Omental fat pad (tissue), 4 donors: Measurements from ENCODE around the gene RAMP3. TPM values are rescaled to one million over a fixed set of nuclear protein-coding genes. Genes with fewer than 3 reads are reported as not detected.
"Not testable (repeated sequence)": the region's sequence is repeated elsewhere in the genome, so short reads cannot be mapped to it uniquely, and the experiment has no call there.

ENCODE experiments used
- ATAC-seq: fragments of 150-250 bp; one replicate; pipeline ENCODE4 v1.9.1; 2016; ENCODE audit warnings: mild to moderate bottlenecking, moderate library complexity; ENCODE audit not compliant: low FRiP score
- DNase-seq: peaks from one replicate; pipeline ENCODE4 v3.0.0-alpha.2; 2019; ENCODE audit warnings: low spot score
- CTCF ChIP-seq, 3 donors: fragments of 450-650 bp; IDR thresholded peaks; one replicate each; pipeline ENCODE4 v1.5.1; 2016 to 2017; ENCODE audit warnings: antibody characterized with exemption in 3 of 3, mild to moderate bottlenecking in 3 of 3, moderate library complexity in 2 of 3
- total RNA-seq, 4 donors: library from RNA; depleted of rRNA; stranded (reverse); fragments of >200 nt; gene quantifications; one replicate each; pipeline ENCODE4 v1.1.0, GENCODE V29; 2016

Gene RAMP3, protein sequence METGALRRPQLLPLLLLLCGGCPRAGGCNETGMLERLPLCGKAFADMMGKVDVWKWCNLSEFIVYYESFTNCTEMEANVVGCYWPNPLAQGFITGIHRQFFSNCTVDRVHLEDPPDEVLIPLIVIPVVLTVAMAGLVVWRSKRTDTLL
- 100 to 1,000 TPM in 2 of 4 donors, 10 to 100 TPM in 2; 24.6 to 310 (median 124) TPM for total RNA-seq

DNA sequence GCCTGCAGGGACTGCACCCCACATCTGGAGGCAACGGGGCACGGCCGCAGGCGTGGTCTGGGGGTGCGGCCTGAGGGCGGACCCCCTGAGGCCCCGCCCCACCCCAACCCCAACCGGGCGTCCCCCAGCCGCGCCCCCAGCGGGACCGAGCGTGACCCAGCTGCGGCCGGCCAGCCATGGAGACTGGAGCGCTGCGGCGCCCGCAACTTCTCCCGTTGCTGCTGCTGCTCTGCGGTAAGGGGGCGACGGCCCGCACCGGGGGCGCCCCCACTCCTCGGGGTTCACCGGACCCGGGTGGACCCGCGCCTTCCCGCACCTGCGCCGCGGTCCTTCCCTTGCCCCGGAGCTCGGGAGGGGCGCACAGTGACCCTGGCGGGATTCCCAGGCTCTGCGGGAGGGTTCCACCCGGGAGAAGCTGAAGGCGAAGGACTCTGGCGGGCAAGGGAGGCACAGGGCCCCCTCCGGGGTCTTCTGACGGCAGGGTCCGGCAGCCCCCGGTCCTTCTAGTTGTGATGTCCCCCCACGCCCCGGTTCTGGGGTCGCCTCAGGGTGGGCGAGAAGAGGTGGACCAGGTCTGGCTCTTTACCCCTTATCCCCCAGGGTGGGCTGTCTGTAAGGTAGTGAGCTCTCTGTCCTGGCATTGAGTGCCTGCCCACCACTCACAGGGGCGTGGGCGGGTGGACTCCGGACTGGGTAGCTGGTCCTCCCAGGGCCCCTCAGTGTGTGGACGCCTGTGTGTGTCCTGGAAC is at the start of gene RAMP3:
TSS of gene RAMP3 (plus strand) at position 139 of the 749 bp plus-strand sequence. CDS start at position 177, 38 bp downstream.
- ATAC-seq = no peak

GRCh38 chr7:45108863-45109262 is 48.7 kb upstream of the RAMP3 start:
- DNase-seq = no peak
- TF ChIP-seq CTCF (IDR thresholded peaks at IDR 0.05) = no peak
- ATAC-seq = no peak

More for the DNA sequence above, at the start of gene RAMP3:
- TF ChIP-seq CTCF (IDR thresholded peaks at IDR 0.05) = no peak
- no peak for DNase-seq

DNA sequence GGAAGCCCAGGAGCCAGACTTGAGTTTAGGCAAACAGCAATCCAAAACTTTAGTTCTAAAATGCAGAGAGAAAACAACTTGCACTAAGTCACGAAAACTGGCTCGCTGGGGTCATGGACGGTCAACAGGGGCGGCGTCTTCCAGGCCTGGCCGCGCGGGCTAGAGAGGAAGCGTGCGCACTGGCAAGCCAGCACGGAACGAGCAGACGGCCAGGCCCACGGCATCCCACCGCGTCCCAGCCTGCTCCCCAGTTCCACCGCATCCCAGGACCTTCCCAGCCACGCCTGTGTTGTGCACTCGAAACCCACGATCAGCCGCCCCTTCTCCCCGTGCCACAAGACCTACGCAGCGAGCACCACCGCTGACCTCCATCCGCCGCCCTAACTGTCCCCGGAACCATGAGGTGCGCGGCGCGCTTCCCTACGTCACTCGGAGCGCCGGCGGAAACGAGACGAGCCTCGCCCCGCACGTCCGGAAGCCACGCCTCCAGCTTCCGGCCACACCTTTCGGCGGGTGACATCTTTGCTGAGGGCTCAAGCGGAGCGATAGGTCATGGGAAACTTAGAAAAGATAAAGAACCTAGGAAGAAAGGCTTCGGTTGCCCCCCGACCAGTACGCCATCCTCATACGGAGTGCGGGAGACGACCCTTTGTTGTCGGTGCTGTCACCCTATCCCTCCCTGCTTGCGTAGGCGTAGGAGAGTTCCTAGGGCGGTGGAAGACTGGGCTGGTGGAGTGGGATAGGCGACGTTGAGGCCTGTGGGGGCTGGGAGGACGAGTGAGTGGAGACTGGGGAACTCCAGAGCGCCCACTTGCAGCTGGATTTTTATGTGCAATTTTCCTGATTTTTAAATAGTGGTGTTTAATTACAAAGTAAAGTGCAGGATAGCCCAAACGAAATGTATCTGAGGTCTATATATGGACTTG is 46.0 kb upstream of the RAMP3 start, which contains the start of gene TBRG4:
TSS of gene TBRG4 (minus strand) at position 400 of the 926 bp plus-strand sequence. CDS start 2,460 bp downstream, outside the sequence.
- DNase-seq (peak; percentile 82), ATAC-seq (peak; percentile 98)
- no peak for TF ChIP-seq CTCF (IDR thresholded peaks at IDR 0.05)

- no peak for ATAC-seq
- DNase-seq = no peak
- no peak for TF ChIP-seq CTCF (IDR thresholded peaks at IDR 0.05)
Measured at GRCh38 chr7:45112648-45113047, 44.9 kb upstream of the RAMP3 start.

DNA sequence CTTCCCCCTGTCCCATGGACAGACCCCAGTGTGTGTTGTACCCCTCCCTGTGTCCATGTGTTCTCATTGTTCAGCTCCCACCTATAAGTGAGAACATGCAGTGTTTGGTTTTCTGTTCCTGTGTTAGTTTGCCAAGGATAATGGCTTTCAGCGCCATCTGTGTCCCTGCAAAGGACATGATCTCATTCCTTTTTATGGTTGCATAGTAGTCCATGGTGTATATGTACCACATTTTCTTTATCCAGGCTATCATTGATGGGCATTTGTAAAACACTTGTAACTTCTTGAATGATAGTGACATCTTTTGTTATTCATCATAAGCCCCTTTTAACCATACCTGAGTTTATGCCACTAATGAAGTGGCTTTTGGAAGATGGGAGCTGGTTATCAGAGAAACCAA is 43.3 kb upstream of the RAMP3 start:
- ATAC-seq, DNase-seq: not testable (repeated sequence)

DNA sequence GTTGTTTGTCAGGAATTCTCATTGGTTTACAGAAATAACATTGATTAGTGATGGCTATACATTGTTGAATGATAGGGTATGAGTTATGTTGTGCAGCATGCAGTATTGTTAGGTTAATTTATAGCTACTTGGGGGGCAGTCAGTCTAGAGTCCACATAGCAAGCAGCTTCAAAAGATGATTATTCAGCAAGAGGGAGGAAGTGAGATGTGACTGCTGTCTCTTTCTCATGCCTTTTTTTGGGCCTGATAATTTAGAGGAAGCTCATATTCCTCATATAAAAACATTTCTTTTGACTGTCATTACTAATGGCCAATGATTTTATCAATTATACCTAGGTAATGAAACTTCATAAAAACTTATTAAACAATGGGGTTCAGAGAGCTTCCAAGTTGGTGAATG is 42.7 kb upstream of the RAMP3 start:
- no peak for DNase-seq
- no peak for ATAC-seq
- no peak for TF ChIP-seq CTCF (IDR thresholded peaks at IDR 0.05)

GRCh38 chr7:45116048-45116447 is 41.5 kb upstream of the RAMP3 start:
- no peak for TF ChIP-seq CTCF (IDR thresholded peaks at IDR 0.05)
- no peak for ATAC-seq
- DNase-seq = no peak
